GM21360 (cell line): Measurements from ENCODE around the gene ARHGAP44.
"Not testable (repeated sequence)": the region's sequence is repeated elsewhere in the genome, so short reads cannot be mapped to it uniquely, and the experiment has no call there.

Source experiments
- ATAC-seq: cut with Tn5 transposase; IDR thresholded peaks from one replicate; pipeline ENCODE4 v1.9.1; 2021; ENCODE audit warnings: mild to moderate bottlenecking, moderate library complexity; ENCODE audit not compliant: unreplicated experiment

The ARHGAP44 gene

GRCh38 chr17:12958786-12959185, 169.5 kb downstream of the ARHGAP44 start:
- no peak for ATAC-seq

- ATAC-seq: no peak
These were observed 170.1 kb downstream of the ARHGAP44 start for GRCh38 chr17:12959441-12959840.

GRCh38 chr17:12961655-12962054, 172.4 kb downstream of the ARHGAP44 start:
- ATAC-seq: no peak

DNA sequence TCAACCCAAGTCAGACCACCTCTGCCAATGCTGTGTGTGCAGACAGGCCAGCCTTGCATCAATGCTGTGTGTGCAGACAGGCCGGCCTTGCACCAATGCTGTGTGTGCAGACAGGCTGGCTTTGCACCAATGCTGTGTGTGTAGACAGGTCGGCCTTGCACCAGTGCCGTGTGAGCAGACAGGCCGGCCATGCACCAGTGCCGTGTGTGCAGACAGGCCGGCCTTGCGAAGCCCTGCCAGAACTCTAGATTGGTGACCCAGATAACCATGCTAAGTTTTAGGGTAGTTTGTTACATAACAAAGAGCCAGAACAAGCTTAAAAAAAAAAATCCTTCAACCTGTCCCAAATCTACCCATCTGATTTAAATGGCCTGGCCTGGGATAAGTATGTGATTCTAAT, 174.2 kb downstream of the ARHGAP44 start:
- ATAC-seq: no peak

- no peak for ATAC-seq
These were observed 174.9 kb downstream of the ARHGAP44 start for GRCh38 chr17:12964162-12964561.

- no peak for ATAC-seq
These were observed 175.5 kb downstream of the ARHGAP44 start for GRCh38 chr17:12964840-12965239.

GRCh38 chr17:12965988-12966387, 176.7 kb downstream of the ARHGAP44 start:
- ATAC-seq: no peak

- no peak for ATAC-seq
These were observed 177.1 kb downstream of the ARHGAP44 start for GRCh38 chr17:12966413-12966812.

DNA sequence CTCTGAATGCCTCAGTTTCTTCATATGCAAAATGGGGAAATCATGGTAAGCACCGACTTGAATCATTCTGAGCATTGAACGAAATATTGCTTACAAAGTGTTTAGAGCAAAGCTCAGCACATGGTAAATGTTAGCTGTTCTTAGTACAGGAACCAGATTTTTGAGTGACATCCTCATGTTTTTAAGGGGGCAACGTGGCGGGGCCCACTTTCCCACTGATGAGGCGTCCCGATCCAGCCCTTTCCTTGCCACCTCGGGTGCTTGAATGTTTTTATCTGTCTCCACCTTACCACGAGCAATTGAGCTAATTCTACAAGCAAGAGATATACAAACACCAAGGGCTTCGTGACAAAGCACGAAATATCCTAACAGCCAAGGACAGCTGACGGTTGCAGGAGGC, 178.7 kb downstream of the ARHGAP44 start:
- no peak for ATAC-seq

DNA sequence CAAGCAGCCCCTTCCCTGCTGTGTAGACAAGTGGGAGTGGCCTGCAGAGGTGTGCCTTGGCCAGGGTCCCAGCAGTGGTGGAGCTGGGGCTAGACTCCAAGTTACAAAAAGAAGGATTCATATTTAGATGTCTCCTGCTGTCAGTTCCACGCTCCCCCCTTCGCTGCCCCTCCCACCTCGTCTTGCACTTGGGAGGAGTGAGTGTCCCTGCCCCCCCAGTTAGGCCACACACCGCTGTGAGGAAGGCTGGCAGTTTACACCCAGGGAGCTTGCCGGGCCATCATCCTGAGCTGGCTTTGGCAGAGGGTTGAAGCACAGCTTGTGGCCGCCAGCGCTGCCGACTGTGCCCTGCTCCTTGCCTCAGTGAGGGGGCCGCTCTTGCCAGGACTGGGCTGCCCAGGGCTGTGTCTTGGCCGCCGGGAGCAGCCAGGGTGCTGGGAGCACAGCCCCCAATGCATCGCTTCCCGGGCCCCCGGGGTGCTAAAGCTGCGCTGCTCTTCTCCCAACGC, 184.3 kb downstream of the ARHGAP44 start:
- ATAC-seq: no peak

- ATAC-seq: no peak
These were observed 184.8 kb downstream of the ARHGAP44 start for GRCh38 chr17:12974005-12974531.

GRCh38 chr17:12977008-12977751, 187.9 kb downstream of the ARHGAP44 start:
- no peak for ATAC-seq

DNA sequence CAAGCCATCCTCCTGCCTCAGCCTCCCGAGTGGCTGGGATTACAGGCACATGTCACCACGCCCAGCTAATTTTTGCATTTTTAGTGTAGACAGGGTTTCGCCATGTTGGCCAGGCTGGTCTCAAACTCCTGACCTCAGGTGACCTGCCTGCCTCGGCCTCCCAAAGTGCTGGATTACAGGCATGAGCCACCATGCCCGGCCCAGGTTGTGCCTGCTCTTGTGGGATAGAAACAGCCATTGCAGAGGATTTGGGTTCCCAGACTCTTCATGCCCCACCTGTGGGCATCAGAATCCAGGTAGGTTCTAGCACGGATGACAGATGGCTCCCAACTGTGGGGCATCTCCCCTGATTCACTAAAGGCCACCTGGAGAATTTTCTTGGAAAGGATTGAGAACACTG, 189.5 kb downstream of the ARHGAP44 start:
- not testable (repeated sequence) for ATAC-seq

DNA sequence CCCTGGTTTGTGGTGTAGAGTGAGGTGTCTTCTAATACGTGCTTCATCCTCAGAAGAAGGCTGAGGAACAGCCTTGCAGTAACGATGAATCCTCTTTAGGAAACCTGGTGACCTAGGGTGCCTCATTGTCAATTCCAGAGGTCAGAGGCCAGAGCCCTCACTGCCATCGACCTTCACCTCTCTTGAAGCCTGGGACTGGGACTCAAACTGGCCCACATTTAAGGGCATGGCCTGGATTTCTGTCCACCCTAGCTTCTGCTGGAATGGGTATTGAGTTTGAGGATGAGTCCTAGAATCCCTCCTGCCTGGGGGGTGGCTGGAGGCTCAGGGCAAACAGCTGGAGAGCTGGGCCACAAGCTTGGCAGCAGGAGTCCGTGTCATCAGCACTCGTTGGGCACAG, 189.9 kb downstream of the ARHGAP44 start:
- ATAC-seq: no peak

GRCh38 chr17:12979826-12980500, 190.7 kb downstream of the ARHGAP44 start:
- ATAC-seq: no peak

GRCh38 chr17:12982224-12982623, 192.9 kb downstream of the ARHGAP44 start:
- ATAC-seq: no peak

GRCh38 chr17:12983991-12984884, 194.9 kb downstream of the ARHGAP44 start:
- ATAC-seq: no peak

DNA sequence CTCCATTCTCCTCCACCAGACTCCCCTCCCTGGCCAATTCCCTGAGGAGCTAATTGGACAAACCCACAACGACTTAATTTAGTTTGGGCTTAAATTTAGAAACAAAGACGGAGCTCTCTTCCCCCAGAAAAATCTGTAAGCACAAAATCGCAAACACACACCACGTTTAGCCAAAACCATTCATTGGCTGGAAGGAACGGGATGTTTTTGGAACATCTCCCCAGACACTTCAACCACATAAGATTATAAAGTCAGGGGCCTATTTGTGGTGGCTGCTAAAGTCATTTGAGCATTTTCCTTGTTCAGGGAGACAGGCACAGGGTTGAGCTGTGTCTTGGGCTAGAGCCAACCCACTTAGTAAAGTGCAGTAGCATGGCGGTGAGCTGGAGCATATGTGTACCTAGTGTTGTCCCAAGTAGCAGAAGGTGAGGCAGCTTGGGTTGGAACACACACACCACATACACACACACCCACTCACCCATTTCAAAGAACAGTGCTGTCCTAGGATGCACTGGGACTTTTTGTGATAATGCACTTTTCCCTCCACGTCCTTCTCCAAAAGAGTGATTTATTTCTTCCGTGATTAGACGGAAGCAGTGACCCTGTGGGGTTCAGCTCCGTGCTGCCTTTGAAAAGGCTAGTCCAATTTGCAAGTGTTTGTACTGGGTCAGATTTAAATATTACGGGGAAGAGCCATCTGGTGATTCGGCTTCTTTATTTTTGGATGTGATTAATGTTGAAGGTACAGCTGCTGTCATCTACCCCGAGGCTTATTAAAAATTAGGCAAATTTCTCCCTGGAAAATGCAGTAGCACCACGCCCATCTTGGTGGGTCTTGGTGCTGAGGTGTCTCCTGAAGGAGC, 196.4 kb downstream of the ARHGAP44 start:
- ATAC-seq: no peak

GRCh38 chr17:12987120-12987519, 197.8 kb downstream of the ARHGAP44 start:
- ATAC-seq: no peak
